ENCODE results near the gene CPSF7. TPM values are rescaled to one million over a fixed set of nuclear protein-coding genes. Genes with fewer than 3 reads are reported as not detected.

CPSF7 gene
- total RNA-seq (2022; extraction: Qiagen RNA extraction; ENCODE audit: low read depth) = 63.0 to 74.3 TPM (median 72.0 TPM) in 5 replicates

GRCh38 chr11:61429691-61430582 is at the start of gene CPSF7, which contains the start of gene SDHAF2:
Gene CPSF7 (minus strand): TSS chr11:61429975. CDS start chr11:61429235, 740 bp downstream.
Gene SDHAF2 (plus strand): TSS chr11:61430124. CDS start chr11:61430147, 23 bp downstream.

DNA sequence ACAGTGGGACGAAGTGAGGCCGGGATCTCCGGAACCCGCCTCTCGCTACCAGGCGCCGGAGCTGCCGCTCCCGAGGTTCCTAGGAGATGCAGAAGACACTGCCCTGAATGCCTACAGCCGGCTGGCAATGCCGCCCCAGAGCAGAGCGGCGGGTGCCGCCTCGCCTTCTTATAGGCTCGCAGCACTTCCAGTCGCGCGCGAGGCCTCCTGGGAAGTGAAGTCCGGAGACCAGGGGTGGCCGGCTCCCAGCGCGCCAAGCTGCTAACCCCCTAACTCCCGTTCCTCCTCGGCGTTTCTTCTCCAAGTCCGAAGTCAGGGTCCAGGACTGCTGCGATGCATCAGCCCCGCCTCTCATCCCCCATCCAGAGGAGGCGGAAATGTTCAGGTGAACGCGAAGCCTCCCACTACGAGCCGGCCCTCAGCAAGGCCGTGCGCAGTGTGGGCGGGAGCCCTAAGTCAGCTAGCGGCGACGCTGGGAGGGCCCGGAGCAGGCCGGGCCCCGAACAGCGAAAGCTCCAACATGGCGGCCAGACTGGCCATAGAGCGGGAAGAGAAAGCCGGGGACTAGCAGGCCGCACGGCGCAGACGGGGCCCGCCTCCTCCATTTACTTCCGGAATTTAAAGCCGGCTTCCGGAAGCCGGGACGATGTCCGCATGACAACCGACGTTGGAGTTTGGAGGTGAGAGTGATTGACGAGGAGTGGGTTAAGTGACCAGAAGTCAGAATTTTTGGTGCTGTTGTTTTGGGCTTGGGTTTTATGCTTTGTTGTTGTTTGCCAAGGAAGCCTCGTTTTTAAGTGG is 67.8 kb downstream of the CPSF7 start, which contains the start of the genes CYB561A3 and TMEM138:
Gene CYB561A3 (minus strand): TSS at position 142 of the 801 bp plus-strand sequence. CDS start 5,169 bp downstream, outside the sequence.
Gene TMEM138 (plus strand): TSS at position 634 of the 801 bp plus-strand sequence. CDS start 2,017 bp downstream, outside the sequence.

Other genes starting within 250 kb of the CPSF7 start
- gene PGA3, start 226.5 kb downstream of the CPSF7 start, total RNA-seq (2022; extraction: Qiagen RNA extraction; ENCODE audit: low read depth) = not detected in 5 replicates
- gene PGA4, start 207.6 kb downstream of the CPSF7 start, total RNA-seq (2022; extraction: Qiagen RNA extraction; ENCODE audit: low read depth) = not detected in 5 replicates
- not detected in 5 replicates for gene PGA5, start 188.8 kb downstream of the CPSF7 start, total RNA-seq (2022; extraction: Qiagen RNA extraction; ENCODE audit: low read depth)
- 0.61 to 0.90 TPM (median 0.68 TPM) in 5 replicates for gene VWCE, start 134.7 kb downstream of the CPSF7 start, total RNA-seq (2022; extraction: Qiagen RNA extraction; ENCODE audit: low read depth)
- gene DDB1, start 96.9 kb downstream of the CPSF7 start, total RNA-seq (2022; extraction: Qiagen RNA extraction; ENCODE audit: low read depth) = 162 to 166 TPM (median 163 TPM) in 5 replicates
- gene TKFC, start 96.7 kb downstream of the CPSF7 start, total RNA-seq (2022; extraction: Qiagen RNA extraction; ENCODE audit: low read depth) = 36.9 to 79.4 TPM (median 69.0 TPM) in 5 replicates
- 33.9 to 46.9 TPM (median 45.0 TPM) in 5 replicates for gene CYB561A3, start 68.1 kb downstream of the CPSF7 start, total RNA-seq (2022; extraction: Qiagen RNA extraction; ENCODE audit: low read depth)
- gene TMEM138, start 67.6 kb downstream of the CPSF7 start, total RNA-seq (2022; extraction: Qiagen RNA extraction; ENCODE audit: low read depth) = 83.9 to 99.4 TPM (median 94.0 TPM) in 5 replicates
- gene TMEM216, start 37.4 kb downstream of the CPSF7 start, total RNA-seq (2022; extraction: Qiagen RNA extraction; ENCODE audit: low read depth) = 16.2 to 18.2 TPM (median 17.1 TPM) in 5 replicates
- gene SDHAF2, start 149 bp upstream of the CPSF7 start, total RNA-seq (2022; extraction: Qiagen RNA extraction; ENCODE audit: low read depth) = 40.7 to 52.2 TPM (median 44.8 TPM) in 5 replicates
- 0.09 to 0.21 TPM (median 0.17 TPM) in 5 replicates for gene LRRC10B, start 78.8 kb upstream of the CPSF7 start, total RNA-seq (2022; extraction: Qiagen RNA extraction; ENCODE audit: low read depth)
- 0.96 to 2.0 TPM (median 1.5 TPM) in 5 replicates for gene SYT7, start 151.1 kb upstream of the CPSF7 start, total RNA-seq (2022; extraction: Qiagen RNA extraction; ENCODE audit: low read depth)